ENCODE data around the gene SPATA6.

GRCh38 chr1:48371598-48371997, 100.4 kb downstream of the SPATA6 start:
- no peak for TF ChIP-seq CTCF (IDR thresholded peaks at IDR 0.05)
- TF ChIP-seq TCF7L2 (IDR thresholded peaks at IDR 0.05; ENCODE audit: low read depth, low read length) = no peak
- no peak for TF ChIP-seq REST (IDR thresholded peaks at IDR 0.05; ENCODE audit: insufficient read depth in 1 of 2, low read depth in 2 of 2, low read length in 1 of 2)
- TF ChIP-seq POLR2AphosphoS5 (IDR thresholded peaks at IDR 0.05; ENCODE audit: low read depth, low read length) = no peak

All from Panc1 (cell line).